DOHH2 (cell line): Measurements from ENCODE around the gene NAV2.

Experiments used
- H3F3A ChIP-seq: fragments of 200-600 bp; sonication (generic), shearing (Covaris generic); 2 replicates; pipeline ENCODE4 v1.6.0; 2016; ENCODE audit warnings: antibody characterized with exemption, mild to moderate bottlenecking; ENCODE audit not compliant: control insufficient read depth, insufficient read depth
- H3K27ac ChIP-seq: fragments of 200-600 bp; sonication (generic); 2 replicates; pipeline ENCODE4 v1.5.1; 2014; ENCODE audit warnings: low read depth, mild to moderate bottlenecking, low read length, moderate library complexity
- H3K27me3 ChIP-seq: fragments of 200-600 bp; sonication (generic); 2 replicates; pipeline ENCODE4 v1.6.1; 2014; ENCODE audit warnings: mild to moderate bottlenecking, low read length, mixed read lengths; ENCODE audit not compliant: control insufficient read depth
- H3K36me3 ChIP-seq: fragments of 200-600 bp; sonication (generic); 2 replicates; pipeline ENCODE4 v1.6.1; 2014; ENCODE audit warnings: mild to moderate bottlenecking, low read length, moderate library complexity, mixed read lengths; ENCODE audit not compliant: control insufficient read depth
- H3K4me1 ChIP-seq: fragments of 200-600 bp; sonication (generic); 2 replicates; pipeline ENCODE4 v1.6.1; 2014; ENCODE audit warnings: mild to moderate bottlenecking, low read length, mixed read lengths; ENCODE audit not compliant: control insufficient read depth
- H3K4me2 ChIP-seq: fragments of 200-600 bp; sonication (generic); 2 replicates; pipeline ENCODE4 v1.6.0; 2014; ENCODE audit warnings: mild to moderate bottlenecking, low read length, moderate library complexity
- H3K4me3 ChIP-seq: fragments of 200-600 bp; sonication (generic); 2 replicates; pipeline ENCODE4 v1.5.1; 2014; ENCODE audit warnings: mild to moderate bottlenecking, low read length, mixed read lengths
- H3K79me2 ChIP-seq: fragments of 200-600 bp; sonication (generic); 2 replicates; pipeline ENCODE4 v1.6.1; 2014; ENCODE audit warnings: mild to moderate bottlenecking, low read length, mixed read lengths; ENCODE audit not compliant: control insufficient read depth
- H3K9me2 ChIP-seq: fragments of 200-600 bp; sonication (generic); replicated peaks from 2 replicates; pipeline ENCODE4 v1.6.1; 2014; ENCODE audit warnings: mild to moderate bottlenecking, low read length, mixed read lengths; ENCODE audit not compliant: control insufficient read depth
- H3K9me3 ChIP-seq: fragments of 200-600 bp; sonication (generic); 2 replicates; pipeline ENCODE4 v1.6.1; 2014; ENCODE audit warnings: antibody characterized with exemption, low read length, mixed read lengths; ENCODE audit not compliant: control insufficient read depth, insufficient read depth
- H4K20me1 ChIP-seq: fragments of 200-600 bp; sonication (generic); 2 replicates; pipeline ENCODE4 v1.6.0; 2014; ENCODE audit warnings: low read depth, mild to moderate bottlenecking, antibody characterized with exemption, low read length, moderate library complexity; ENCODE audit not compliant: control insufficient read depth, insufficient read depth
- EZH2phosphoT487 ChIP-seq: fragments of 200-600 bp; sonication (generic); IDR thresholded peaks from 2 replicates; pipeline ENCODE4 v1.6.1; 2017; ENCODE audit warnings: borderline replicate concordance, mild to moderate bottlenecking, antibody characterized with exemption, low read length, moderate library complexity, mixed read lengths
- TF ChIP-seq, protein P1 (sequence below): fragments of 200-600 bp; sonication (generic); IDR thresholded peaks from one replicate; pipeline ENCODE4 v1.5.1; 2014; ENCODE audit warnings: antibody characterized with exemption, mild to moderate bottlenecking, low read depth, low read length; ENCODE audit not compliant: poor library complexity, severe bottlenecking

The NAV2 gene

DNA sequence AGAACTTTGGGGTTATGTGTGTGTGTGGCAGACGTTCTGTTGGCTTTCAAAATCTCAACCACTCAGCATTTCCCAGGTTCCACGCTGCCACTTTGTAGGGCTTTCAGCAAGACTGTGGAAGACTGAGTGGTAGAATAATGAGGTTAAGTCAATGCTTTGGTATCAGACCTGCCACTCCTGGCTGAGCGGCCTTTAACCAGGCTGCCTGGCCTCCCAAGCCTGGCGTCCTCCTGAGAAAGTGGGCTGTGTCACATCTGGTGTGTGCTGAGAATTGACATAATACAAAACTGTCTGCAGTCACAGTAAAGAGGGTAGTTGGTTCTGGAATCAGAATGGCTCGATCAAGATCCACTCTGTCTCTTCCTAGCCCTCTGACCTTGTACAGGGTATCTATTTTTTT, 321.2 kb downstream of the NAV2 start:
- TF ChIP-seq, protein P1, sequence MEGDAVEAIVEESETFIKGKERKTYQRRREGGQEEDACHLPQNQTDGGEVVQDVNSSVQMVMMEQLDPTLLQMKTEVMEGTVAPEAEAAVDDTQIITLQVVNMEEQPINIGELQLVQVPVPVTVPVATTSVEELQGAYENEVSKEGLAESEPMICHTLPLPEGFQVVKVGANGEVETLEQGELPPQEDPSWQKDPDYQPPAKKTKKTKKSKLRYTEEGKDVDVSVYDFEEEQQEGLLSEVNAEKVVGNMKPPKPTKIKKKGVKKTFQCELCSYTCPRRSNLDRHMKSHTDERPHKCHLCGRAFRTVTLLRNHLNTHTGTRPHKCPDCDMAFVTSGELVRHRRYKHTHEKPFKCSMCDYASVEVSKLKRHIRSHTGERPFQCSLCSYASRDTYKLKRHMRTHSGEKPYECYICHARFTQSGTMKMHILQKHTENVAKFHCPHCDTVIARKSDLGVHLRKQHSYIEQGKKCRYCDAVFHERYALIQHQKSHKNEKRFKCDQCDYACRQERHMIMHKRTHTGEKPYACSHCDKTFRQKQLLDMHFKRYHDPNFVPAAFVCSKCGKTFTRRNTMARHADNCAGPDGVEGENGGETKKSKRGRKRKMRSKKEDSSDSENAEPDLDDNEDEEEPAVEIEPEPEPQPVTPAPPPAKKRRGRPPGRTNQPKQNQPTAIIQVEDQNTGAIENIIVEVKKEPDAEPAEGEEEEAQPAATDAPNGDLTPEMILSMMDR, result no peak
- TF ChIP-seq EZH2phosphoT487, result no peak
- no peaks in the 10 kb centered on the region for H3K36me3 ChIP-seq
- no peaks in the 10 kb centered on the region for H3K27me3 ChIP-seq
- H3K4me3 ChIP-seq, result no peak overlapping the region
- H3K9me2 ChIP-seq, result no peaks in the 10 kb centered on the region
- H3K27ac ChIP-seq, result no peak overlapping the region
- no peaks in the 10 kb centered on the region for H3K9me3 ChIP-seq
- H4K20me1 ChIP-seq, result no peaks in the 10 kb centered on the region
- H3K4me2 ChIP-seq, result no peak overlapping the region
- no peaks in the 10 kb centered on the region for H3K4me1 ChIP-seq
- H3K79me2 ChIP-seq, result no peaks in the 10 kb centered on the region
- H3F3A ChIP-seq, result no peaks in the 10 kb centered on the region

DNA sequence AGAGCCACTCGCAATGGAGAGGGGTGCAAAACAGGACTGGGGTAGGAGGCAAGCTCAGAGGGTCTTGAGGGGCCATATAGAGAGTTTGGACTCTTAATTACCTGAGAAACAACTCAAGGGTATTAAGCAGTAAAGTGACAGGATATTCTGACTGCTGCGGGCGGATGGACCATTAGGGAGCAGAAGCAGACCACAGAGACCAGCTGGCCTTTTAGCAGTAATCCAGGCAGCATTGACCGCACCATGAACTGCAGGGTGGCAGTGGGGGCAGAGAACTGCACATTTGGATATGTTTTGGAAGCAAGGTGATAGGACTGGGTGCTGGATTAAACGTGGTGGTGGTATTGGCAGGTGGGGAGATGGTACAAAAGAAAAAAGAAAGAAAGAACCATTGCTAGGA, 322.3 kb downstream of the NAV2 start:
- H3K9me3 ChIP-seq, result no peaks in the 10 kb centered on the region
- no peak overlapping the region for H3K4me3 ChIP-seq
- no peak overlapping the region for H3K27ac ChIP-seq
- no peaks in the 10 kb centered on the region for H3K27me3 ChIP-seq
- no peaks in the 10 kb centered on the region for H4K20me1 ChIP-seq
- H3K9me2 ChIP-seq, result no peaks in the 10 kb centered on the region
- H3K36me3 ChIP-seq, result no peaks in the 10 kb centered on the region
- H3K79me2 ChIP-seq, result no peaks in the 10 kb centered on the region
- H3F3A ChIP-seq, result no peaks in the 10 kb centered on the region
- H3K4me2 ChIP-seq, result no peak overlapping the region
- no peaks in the 10 kb centered on the region for H3K4me1 ChIP-seq
- TF ChIP-seq, protein P1, result no peak
- no peak for TF ChIP-seq EZH2phosphoT487

DNA sequence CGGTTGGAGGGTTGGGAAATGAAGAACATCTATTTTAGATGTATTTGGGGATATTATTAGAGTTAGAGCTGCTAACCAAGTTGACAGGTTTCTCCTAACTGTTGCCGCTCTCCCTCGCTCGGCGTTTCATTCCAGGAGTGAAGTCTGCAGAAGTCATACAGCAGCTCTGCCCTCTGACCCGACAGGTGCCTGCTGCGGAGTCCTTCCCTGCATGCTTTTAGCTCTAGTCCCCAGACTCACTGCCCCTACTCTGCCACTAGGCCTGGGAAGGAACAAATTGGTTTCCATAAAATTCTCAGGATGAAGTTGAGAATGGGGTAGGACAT, 322.7 kb downstream of the NAV2 start:
- H3F3A ChIP-seq, result no peaks in the 10 kb centered on the region
- H3K27ac ChIP-seq, result no peak overlapping the region
- H3K9me3 ChIP-seq, result no peaks in the 10 kb centered on the region
- no peak overlapping the region for H3K4me2 ChIP-seq
- no peak overlapping the region for H3K4me3 ChIP-seq
- TF ChIP-seq, protein P1, result no peak
- TF ChIP-seq EZH2phosphoT487, result no peak
- H3K36me3 ChIP-seq, result no peaks in the 10 kb centered on the region
- H3K9me2 ChIP-seq, result no peaks in the 10 kb centered on the region
- no peaks in the 10 kb centered on the region for H4K20me1 ChIP-seq
- H3K79me2 ChIP-seq, result no peaks in the 10 kb centered on the region
- H3K4me1 ChIP-seq, result no peaks in the 10 kb centered on the region
- H3K27me3 ChIP-seq, result no peaks in the 10 kb centered on the region
